ENCODE results near the gene RRAS2.
A peak's percentile ranks its signal among the peaks of the same experiment; 100 is the strongest.
"Not testable (repeated sequence)": the region's sequence is repeated elsewhere in the genome, so short reads cannot be mapped to it uniquely, and the experiment has no call there.

Gene RRAS2

GRCh38 chr11:14254533-14255237 is 104.3 kb downstream of the RRAS2 start:
- no peak for DNase-seq

- DNase-seq = peak in 1 of 4 experiments; percentile 10
Measured at GRCh38 chr11:14253840-14254239, 105.1 kb downstream of the RRAS2 start.

- DNase-seq = no peak
Measured at GRCh38 chr11:14253421-14253820, 105.6 kb downstream of the RRAS2 start.

GRCh38 chr11:14252501-14252900 is 106.5 kb downstream of the RRAS2 start:
- not testable (repeated sequence) for DNase-seq

- no peak for DNase-seq
Measured at GRCh38 chr11:14251754-14252153, 107.2 kb downstream of the RRAS2 start.

- DNase-seq = peak; percentile 68 to 82 (median 75)
Measured at GRCh38 chr11:14249121-14249963, 109.6 kb downstream of the RRAS2 start.

GRCh38 chr11:14248580-14248981 is 110.4 kb downstream of the RRAS2 start:
- DNase-seq = peak in 2 of 4 experiments; percentile 19 to 48

- no peak for DNase-seq
Measured at GRCh38 chr11:14245444-14245843, 113.5 kb downstream of the RRAS2 start.

GRCh38 chr11:14244926-14245325 is 114.1 kb downstream of the RRAS2 start:
- no peak for DNase-seq

- no peak for DNase-seq
Measured at GRCh38 chr11:14242733-14243132, 116.2 kb downstream of the RRAS2 start.

GRCh38 chr11:14242187-14242586 is 116.8 kb downstream of the RRAS2 start:
- DNase-seq = no peak

GRCh38 chr11:14240951-14241350 is 118.0 kb downstream of the RRAS2 start:
- DNase-seq = no peak

- DNase-seq = peak; percentile 20 to 67 (median 61)
Measured at GRCh38 chr11:14240221-14240620, 118.8 kb downstream of the RRAS2 start.

- DNase-seq = peak; percentile 76 to 89 (median 83)
Measured at GRCh38 chr11:14237444-14237961, 121.5 kb downstream of the RRAS2 start.

- DNase-seq = no peak
Measured at GRCh38 chr11:14235701-14236100, 123.3 kb downstream of the RRAS2 start.

- DNase-seq = no peak
Measured at GRCh38 chr11:14234446-14234845, 124.5 kb downstream of the RRAS2 start.

GRCh38 chr11:14232652-14233051 is 126.3 kb downstream of the RRAS2 start:
- DNase-seq = peak in 1 of 4 experiments; percentile 24

GRCh38 chr11:14230407-14230806 is 128.6 kb downstream of the RRAS2 start:
- DNase-seq = no peak

- DNase-seq = no peak
Measured at GRCh38 chr11:14229472-14229871, 129.5 kb downstream of the RRAS2 start.

GRCh38 chr11:14228356-14228755 is 130.6 kb downstream of the RRAS2 start:
- peak in 2 of 4 experiments; percentile 21 to 34 for DNase-seq

All from suppressor macrophage (primary cell).